ENCODE data around the gene VTCN1. TPM values are rescaled to one million over a fixed set of nuclear protein-coding genes. Genes with fewer than 3 reads are reported as not detected.

Gene VTCN1
- total RNA-seq, 3 donors from 2014 or later = not detected

- Histone ChIP-seq H3K9me3 (no peaks in the 10 kb centered on the region), H3K4me1 (ENCODE audit: low read depth) (no peaks in the 10 kb centered on the region), H3K36me3 (ENCODE audit: low read depth) (no peaks in the 10 kb centered on the region), H3K4me3 (no peak overlapping the region)
- DNase-seq (no peak), ATAC-seq (no peak)
- no peak for TF ChIP-seq CTCF (IDR thresholded peaks at IDR 0.05)
- intact Hi-C loops (cut with DNase I, micrococcal nuclease) = no loop called here
Observed at GRCh38 chr1:117118137-117118536, 92.6 kb downstream of the VTCN1 start.

GRCh38 chr1:117117697-117118096 is 93.0 kb downstream of the VTCN1 start:
- no peaks in the 10 kb centered on the region for H3K4me1 ChIP-seq (ENCODE audit: low read depth)
- H3K9me3 ChIP-seq = no peaks in the 10 kb centered on the region
- ATAC-seq (no peak), DNase-seq (no peak)
- H3K4me3 ChIP-seq = no peak overlapping the region
- no peaks in the 10 kb centered on the region for H3K36me3 ChIP-seq (ENCODE audit: low read depth)
- no peak for TF ChIP-seq CTCF (IDR thresholded peaks at IDR 0.05)
- intact Hi-C loops (cut with DNase I, micrococcal nuclease) = no loop called here

- Histone ChIP-seq H3K9me3 (no peaks in the 10 kb centered on the region), H3K36me3 (ENCODE audit: low read depth) (no peaks in the 10 kb centered on the region), H3K4me1 (ENCODE audit: low read depth) (no peaks in the 10 kb centered on the region), H3K4me3 (no peak overlapping the region)
- ATAC-seq (no peak), DNase-seq (no peak)
- intact Hi-C loops (cut with DNase I, micrococcal nuclease) = no loop called here
- TF ChIP-seq CTCF (IDR thresholded peaks at IDR 0.05) = no peak
Observed at GRCh38 chr1:117116784-117117130, 94.0 kb downstream of the VTCN1 start.

- no peak overlapping the region for H3K4me3 ChIP-seq
- TF ChIP-seq CTCF (IDR thresholded peaks at IDR 0.05) = no peak
- H3K4me1 ChIP-seq (ENCODE audit: low read depth) = no peaks in the 10 kb centered on the region
- intact Hi-C loops (cut with DNase I, micrococcal nuclease) = no loop called here
- ATAC-seq (no peak), DNase-seq (no peak)
- H3K9me3 ChIP-seq = no peaks in the 10 kb centered on the region
- H3K36me3 ChIP-seq (ENCODE audit: low read depth) = no peaks in the 10 kb centered on the region
Observed at GRCh38 chr1:117116090-117116783, 94.5 kb downstream of the VTCN1 start.

GRCh38 chr1:117114877-117115276 is 95.8 kb downstream of the VTCN1 start:
- no peaks in the 10 kb centered on the region for H3K36me3 ChIP-seq (ENCODE audit: low read depth)
- H3K9me3 ChIP-seq = no peaks in the 10 kb centered on the region
- ATAC-seq = no peak
- no peak for DNase-seq
- H3K4me3 ChIP-seq = no peak overlapping the region
- intact Hi-C loops (cut with DNase I, micrococcal nuclease) = no loop called here
- no peaks in the 10 kb centered on the region for H3K4me1 ChIP-seq (ENCODE audit: low read depth)
- no peak for TF ChIP-seq CTCF (IDR thresholded peaks at IDR 0.05)

- DNase-seq (no peak), ATAC-seq (no peak)
- no peak overlapping the region for H3K4me3 ChIP-seq
- no peaks in the 10 kb centered on the region for H3K9me3 ChIP-seq
- TF ChIP-seq CTCF (IDR thresholded peaks at IDR 0.05) = no peak
- intact Hi-C loops (cut with DNase I, micrococcal nuclease) = no loop called here
- H3K4me1 ChIP-seq (ENCODE audit: low read depth) = no peaks in the 10 kb centered on the region
- H3K36me3 ChIP-seq (ENCODE audit: low read depth) = no peaks in the 10 kb centered on the region
Observed at GRCh38 chr1:117113199-117113598, 97.5 kb downstream of the VTCN1 start.
